Trophoblast cell (in vitro differentiated cells and primary cell): ENCODE data around the gene IL36G.

Experiments used
- DNase-seq, 2 donors: peaks; one replicate each; pipeline ENCODE4 v3.0.0-alpha.2; 2016
- H2AFZ ChIP-seq: 2 replicates; pipeline ENCODE4 v1.6.1; 2013; ENCODE audit warnings: low read length, moderate library complexity, mild to moderate bottlenecking; ENCODE audit not compliant: insufficient read depth, poor library complexity
- H2AK5ac ChIP-seq: 2 replicates; pipeline ENCODE4 v1.6.1; 2013; ENCODE audit warnings: mild to moderate bottlenecking, low read length
- H2BK120ac ChIP-seq: 2 replicates; pipeline ENCODE4 v1.6.1; 2013; ENCODE audit warnings: low read length, mild to moderate bottlenecking, moderate library complexity; ENCODE audit not compliant: insufficient read depth, poor library complexity
- H2BK12ac ChIP-seq: 2 replicates; pipeline ENCODE4 v1.6.1; 2013; ENCODE audit warnings: mild to moderate bottlenecking, low read length, moderate library complexity
- H2BK5ac ChIP-seq: 2 replicates; pipeline ENCODE4 v1.6.1; 2013; ENCODE audit warnings: low read length, low read depth, moderate library complexity, mild to moderate bottlenecking; ENCODE audit not compliant: poor library complexity
- H3K14ac ChIP-seq: 2 replicates; pipeline ENCODE4 v1.6.1; 2013; ENCODE audit warnings: mild to moderate bottlenecking, low read length
- H3K18ac ChIP-seq: 2 replicates; pipeline ENCODE4 v1.6.1; 2013; ENCODE audit warnings: mild to moderate bottlenecking, low read length
- H3K23ac ChIP-seq: 2 replicates; pipeline ENCODE4 v1.6.1; 2013; ENCODE audit warnings: low read length
- H3K27ac ChIP-seq: 2 replicates; pipeline ENCODE4 v1.5.1; 2013; ENCODE audit warnings: low read depth, mild to moderate bottlenecking, inconsistent platforms, low read length, moderate library complexity
- H3K27me3 ChIP-seq: 2 replicates; pipeline ENCODE4 v1.6.1; 2013; ENCODE audit warnings: inconsistent platforms, mild to moderate bottlenecking, low read length, moderate library complexity; ENCODE audit not compliant: insufficient read depth
- H3K36me3 ChIP-seq, 2 experiments: 1 replicate in 1 of 2; 2 replicates in 1 of 2; pipeline ENCODE4 v1.6.1; 2013; ENCODE audit warnings: low read length in 2 of 2, mild to moderate bottlenecking in 2 of 2, moderate library complexity in 1 of 2; ENCODE audit not compliant: insufficient read depth in 2 of 2, control insufficient read depth in 1 of 2
- H3K4ac ChIP-seq: 2 replicates; pipeline ENCODE4 v1.6.1; 2013; ENCODE audit warnings: low read depth, mild to moderate bottlenecking, low read length, moderate library complexity
- H3K4me1 ChIP-seq, 2 experiments: 1 replicate in 1 of 2; 2 replicates in 1 of 2; pipeline ENCODE4 v1.6.1; 2013; ENCODE audit warnings: low read length in 2 of 2, mild to moderate bottlenecking in 2 of 2, moderate library complexity in 1 of 2; ENCODE audit not compliant: insufficient read depth in 2 of 2, control insufficient read depth in 1 of 2
- H3K4me2 ChIP-seq: 2 replicates; pipeline ENCODE4 v1.6.1; 2013; ENCODE audit warnings: inconsistent platforms, mild to moderate bottlenecking, low read length, moderate library complexity
- H3K4me3 ChIP-seq: 2 replicates; pipeline ENCODE4 v1.5.1; 2013; ENCODE audit warnings: mild to moderate bottlenecking, low read depth, low read length, inconsistent platforms
- H3K79me1 ChIP-seq: one replicate; pipeline ENCODE4 v1.6.1; 2013; ENCODE audit warnings: low read length
- H3K79me2 ChIP-seq: 2 replicates; pipeline ENCODE4 v1.6.1; 2013; ENCODE audit warnings: low read length, mild to moderate bottlenecking; ENCODE audit not compliant: control insufficient read depth, insufficient read depth, poor library complexity
- H3K9ac ChIP-seq: 2 replicates; pipeline ENCODE4 v1.6.1; 2013; ENCODE audit warnings: mild to moderate bottlenecking, low read length
- H3K9me3 ChIP-seq: 2 replicates; pipeline ENCODE4 v1.6.1; 2013; ENCODE audit warnings: low read depth, mild to moderate bottlenecking, control low read depth, inconsistent platforms, low read length; ENCODE audit not compliant: insufficient read depth
- H4K12ac ChIP-seq: 2 replicates; pipeline ENCODE4 v1.6.1; 2013; ENCODE audit warnings: low read depth, mild to moderate bottlenecking, low read length, moderate library complexity
- H4K8ac ChIP-seq: 2 replicates; pipeline ENCODE4 v1.6.1; 2013; ENCODE audit warnings: low read depth, mild to moderate bottlenecking, low read length, moderate library complexity
- H4K91ac ChIP-seq: one replicate; pipeline ENCODE4 v1.6.1; 2013; ENCODE audit warnings: low read depth, mild to moderate bottlenecking, low read length, moderate library complexity
- WGBS: extraction: QIAGEN DNeasy Blood & Tissue Kit; methylation state at CpG from one replicate; pipeline ENCODE4 v1.1.7; 2013; ENCODE audit warnings: missing lambda C conversion rate; ENCODE audit not compliant: insufficient read length, insufficient coverage; ENCODE audit errors: extremely low coverage; 5-methylcytosine and 5-hydroxymethylcytosine counted together

Gene IL36G

GRCh38 chr2:112985090-112985489 is 7.3 kb downstream of the IL36G start:
- Histone ChIP-seq H2BK5ac (no peak overlapping the region), H2AFZ (no peak overlapping the region), H3K36me3 (no peaks in the 10 kb centered on the region), H4K91ac (no peak overlapping the region), H3K79me2 (no peaks in the 10 kb centered on the region), H3K9ac (no peak overlapping the region), H3K4ac (no peak overlapping the region), H4K12ac (no peak overlapping the region), H3K4me2 (no peak overlapping the region), H2BK120ac (no peak overlapping the region), H3K14ac (no peak overlapping the region), H4K8ac (no peak overlapping the region), H3K27me3 (no peaks in the 10 kb centered on the region), H3K4me1 (no peaks in the 10 kb centered on the region), H2BK12ac (no peak overlapping the region), H3K79me1 (no peaks in the 10 kb centered on the region), H2AK5ac (no peak overlapping the region), H3K9me3 (peaks cover 4% of the 10 kb centered on the region), H3K4me3 (no peak overlapping the region), H3K27ac (no peak overlapping the region), H3K23ac (no peak overlapping the region), H3K18ac (no peak overlapping the region)
- no peak for DNase-seq
- no CpG with 5 or more reads among the region's 5 CpGs for WGBS

DNA sequence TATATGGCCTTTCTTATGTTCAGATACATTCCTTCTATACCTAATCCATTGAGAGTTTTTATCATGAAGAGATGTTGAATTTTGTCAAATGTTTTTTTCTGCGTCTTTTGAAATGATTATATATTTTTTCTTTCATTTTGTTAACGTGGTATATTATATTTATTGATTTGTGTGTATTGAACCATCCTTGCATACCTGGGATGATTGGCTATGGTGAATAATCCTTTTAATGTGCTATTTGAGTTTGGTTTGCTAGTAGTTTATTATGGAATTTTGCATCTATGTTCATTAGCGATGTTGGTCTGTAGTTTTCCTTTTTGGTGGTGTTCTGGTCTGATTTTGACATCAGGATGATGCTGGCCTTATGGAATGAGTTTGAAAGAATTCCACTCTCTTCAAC is 11.8 kb downstream of the IL36G start:
- no peak overlapping the region for H4K12ac ChIP-seq
- no peak overlapping the region for H3K4me3 ChIP-seq
- H3K27ac ChIP-seq: no peak overlapping the region
- H2AK5ac ChIP-seq: no peak overlapping the region
- H3K4me2 ChIP-seq: no peak overlapping the region
- no peak overlapping the region for H3K14ac ChIP-seq
- H3K36me3 ChIP-seq: no peaks in the 10 kb centered on the region
- peaks cover 4% of the 10 kb centered on the region for H3K9me3 ChIP-seq
- H3K79me2 ChIP-seq: no peaks in the 10 kb centered on the region
- H3K79me1 ChIP-seq: no peaks in the 10 kb centered on the region
- DNase-seq: no peak
- no peak overlapping the region for H2BK12ac ChIP-seq
- WGBS: 100% methylated on average over 1 of the region's 3 CpGs
- no peaks in the 10 kb centered on the region for H3K27me3 ChIP-seq
- H4K8ac ChIP-seq: no peak overlapping the region
- no peak overlapping the region for H3K4ac ChIP-seq
- no peaks in the 10 kb centered on the region for H3K4me1 ChIP-seq
- no peak overlapping the region for H2BK5ac ChIP-seq
- H3K23ac ChIP-seq: no peak overlapping the region
- no peak overlapping the region for H4K91ac ChIP-seq
- H2AFZ ChIP-seq: no peak overlapping the region
- no peak overlapping the region for H3K9ac ChIP-seq
- no peak overlapping the region for H3K18ac ChIP-seq
- no peak overlapping the region for H2BK120ac ChIP-seq

DNA sequence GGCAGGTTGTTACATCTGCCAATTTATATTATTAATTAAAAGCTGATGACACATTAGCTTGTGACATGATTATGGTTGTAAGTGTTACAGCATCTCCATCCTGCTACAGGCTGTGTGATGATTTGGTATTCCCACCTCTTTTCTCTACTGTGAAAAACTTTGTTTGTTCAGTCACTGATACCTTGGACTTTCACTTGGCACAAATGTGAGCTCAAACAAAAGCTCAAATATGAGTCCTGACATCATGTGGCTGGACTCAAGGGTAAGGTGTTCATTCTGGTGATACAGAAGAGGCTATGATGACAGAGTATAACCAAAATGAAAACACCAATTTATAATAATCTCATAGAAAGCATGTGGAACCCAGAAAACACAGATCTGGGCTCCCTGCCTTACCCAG is 16.0 kb downstream of the IL36G start:
- Histone ChIP-seq H2BK5ac (no peak overlapping the region), H3K27me3 (no peaks in the 10 kb centered on the region), H2BK120ac (no peak overlapping the region), H3K79me2 (no peaks in the 10 kb centered on the region), H2AFZ (no peak overlapping the region), H3K23ac (no peak overlapping the region), H4K91ac (no peak overlapping the region), H4K8ac (no peak overlapping the region), H4K12ac (no peak overlapping the region), H3K4ac (no peak overlapping the region), H2AK5ac (no peak overlapping the region), H3K18ac (no peak overlapping the region), H3K9ac (no peak overlapping the region), H3K27ac (no peak overlapping the region), H2BK12ac (no peak overlapping the region), H3K14ac (no peak overlapping the region), H3K4me2 (no peak overlapping the region), H3K4me1 (no peaks in the 10 kb centered on the region), H3K79me1 (no peaks in the 10 kb centered on the region), H3K9me3 (peaks cover 6% of the 10 kb centered on the region), H3K36me3 (no peaks in the 10 kb centered on the region), H3K4me3 (no peak overlapping the region)
- DNase-seq: no peak

DNA sequence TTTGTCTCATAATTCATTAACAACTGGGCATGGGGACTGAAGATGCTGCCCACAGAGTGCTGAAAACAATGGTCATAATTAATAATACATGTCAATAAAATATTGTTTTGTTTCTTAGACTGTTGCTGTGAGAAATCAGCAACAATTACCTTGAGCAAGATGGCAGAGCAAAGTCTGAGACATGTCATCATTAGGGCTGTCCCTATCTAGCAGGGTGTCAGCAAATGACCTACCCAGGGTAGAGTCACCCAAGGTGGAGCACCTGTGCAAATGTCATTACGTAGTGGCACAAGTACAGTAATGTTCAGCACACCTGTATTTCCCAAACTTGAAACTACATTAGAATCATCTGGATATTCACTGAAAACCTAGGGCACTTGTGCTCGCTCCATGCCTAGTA is 16.8 kb downstream of the IL36G start:
- H4K8ac ChIP-seq: no peak overlapping the region
- no peaks in the 10 kb centered on the region for H3K79me2 ChIP-seq
- no peak overlapping the region for H2AK5ac ChIP-seq
- no CpG with 5 or more reads among the region's 2 CpGs for WGBS
- no peak overlapping the region for H3K4me2 ChIP-seq
- H2BK5ac ChIP-seq: no peak overlapping the region
- H3K14ac ChIP-seq: no peak overlapping the region
- no peak overlapping the region for H3K23ac ChIP-seq
- no peak overlapping the region for H2BK120ac ChIP-seq
- H3K27me3 ChIP-seq: no peaks in the 10 kb centered on the region
- H3K4me3 ChIP-seq: no peak overlapping the region
- no peaks in the 10 kb centered on the region for H3K4me1 ChIP-seq
- H3K36me3 ChIP-seq: no peaks in the 10 kb centered on the region
- no peak overlapping the region for H4K12ac ChIP-seq
- no peak overlapping the region for H3K27ac ChIP-seq
- no peak overlapping the region for H3K4ac ChIP-seq
- H3K79me1 ChIP-seq: no peaks in the 10 kb centered on the region
- H3K9ac ChIP-seq: no peak overlapping the region
- H2AFZ ChIP-seq: no peak overlapping the region
- peaks cover 9% of the 10 kb centered on the region for H3K9me3 ChIP-seq
- DNase-seq: no peak
- H2BK12ac ChIP-seq: no peak overlapping the region
- H3K18ac ChIP-seq: no peak overlapping the region
- H4K91ac ChIP-seq: no peak overlapping the region
